ENCODE results near the gene MACIR. TPM values are rescaled to one million over a fixed set of nuclear protein-coding genes. Genes with fewer than 3 reads are reported as not detected.

Gene MACIR
- total RNA-seq, 4 donors from 2014 or later, result 12.2 to 41.7 (median 19.5) TPM

DNA sequence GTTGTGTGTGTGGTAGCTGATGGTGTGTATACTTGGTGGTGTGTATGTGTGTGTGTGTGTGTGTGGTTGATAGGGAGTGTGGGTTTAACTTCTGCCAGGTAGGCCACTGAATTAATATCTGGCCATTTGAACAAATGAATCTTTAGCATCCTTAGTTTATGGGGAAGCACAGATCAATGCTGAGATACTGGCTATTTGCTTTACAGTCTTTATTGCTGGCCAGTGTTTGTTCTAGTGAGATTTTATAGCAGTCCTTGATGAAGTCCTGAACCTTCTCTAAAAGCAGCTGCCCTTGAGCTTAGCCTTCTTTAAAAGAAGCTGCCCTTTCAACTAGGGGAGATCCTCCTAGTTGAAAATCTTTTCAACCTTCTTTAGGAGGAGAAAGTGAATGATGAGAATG lies 69.3 kb downstream of the MACIR start:
- TF ChIP-seq, protein P1, sequence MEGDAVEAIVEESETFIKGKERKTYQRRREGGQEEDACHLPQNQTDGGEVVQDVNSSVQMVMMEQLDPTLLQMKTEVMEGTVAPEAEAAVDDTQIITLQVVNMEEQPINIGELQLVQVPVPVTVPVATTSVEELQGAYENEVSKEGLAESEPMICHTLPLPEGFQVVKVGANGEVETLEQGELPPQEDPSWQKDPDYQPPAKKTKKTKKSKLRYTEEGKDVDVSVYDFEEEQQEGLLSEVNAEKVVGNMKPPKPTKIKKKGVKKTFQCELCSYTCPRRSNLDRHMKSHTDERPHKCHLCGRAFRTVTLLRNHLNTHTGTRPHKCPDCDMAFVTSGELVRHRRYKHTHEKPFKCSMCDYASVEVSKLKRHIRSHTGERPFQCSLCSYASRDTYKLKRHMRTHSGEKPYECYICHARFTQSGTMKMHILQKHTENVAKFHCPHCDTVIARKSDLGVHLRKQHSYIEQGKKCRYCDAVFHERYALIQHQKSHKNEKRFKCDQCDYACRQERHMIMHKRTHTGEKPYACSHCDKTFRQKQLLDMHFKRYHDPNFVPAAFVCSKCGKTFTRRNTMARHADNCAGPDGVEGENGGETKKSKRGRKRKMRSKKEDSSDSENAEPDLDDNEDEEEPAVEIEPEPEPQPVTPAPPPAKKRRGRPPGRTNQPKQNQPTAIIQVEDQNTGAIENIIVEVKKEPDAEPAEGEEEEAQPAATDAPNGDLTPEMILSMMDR (IDR thresholded peaks at IDR 0.05; ENCODE audit: low read depth), result no peak

Other genes starting within 250 kb of the MACIR start
- gene GIN1, start 138.6 kb upstream of the MACIR start, total RNA-seq, result 1 to 10 TPM; 3.0 to 6.5 (median 4.2) TPM
- 10 to 100 TPM; 53.5 to 59.0 (median 56.9) TPM for gene PPIP5K2, start 138.5 kb upstream of the MACIR start, total RNA-seq